ENCODE measurements around the gene BCL2L1. TPM values are rescaled to one million over a fixed set of nuclear protein-coding genes. Genes with fewer than 3 reads are reported as not detected.

The BCL2L1 gene
- total and polyA plus RNA-seq, 5 donors from 2014 or later = 15.5 to 38.1 (median 18.5) TPM

- H3K27me3 Mint-ChIP-seq = no peaks in the 10 kb centered on the region
- H3K4me1 Mint-ChIP-seq = peaks cover 1 to 9% (median 4%) of the 10 kb centered on the region in 4 donors
These were observed 18.1 kb upstream of the BCL2L1 start for GRCh38 chr20:31740656-31741323.

GRCh38 chr20:31740208-31740607, 17.5 kb upstream of the BCL2L1 start:
- DNase-seq = peak in 2 of 3 donors; percentile 29 to 73
- H3K4me1 Mint-ChIP-seq = peaks cover 0 to 5% (median 2%) of the 10 kb centered on the region in 4 donors
- peaks cover 22% of the 10 kb centered on the region for H3K4me1 ChIP-seq (ENCODE audit: control insufficient read depth, insufficient read depth, low read length, poor library complexity, severe bottlenecking)

More at GRCh38 chr20:31740656-31741323, 18.1 kb upstream of the BCL2L1 start:
- H3K9me3 Mint-ChIP-seq = no peaks in the 10 kb centered on the region
- peak overlapping the region; percentile 90 for H3K4me3 ChIP-seq (ENCODE audit: low read depth, low read length)
- no peaks in the 10 kb centered on the region for H3K9me3 ChIP-seq (ENCODE audit: control insufficient read depth in 2 of 2, low read length in 2 of 2)
- no peak for ATAC-seq (ENCODE audit: low read depth in 2 of 2)
- H3K4me1 ChIP-seq (ENCODE audit: control insufficient read depth, insufficient read depth, low read length, poor library complexity, severe bottlenecking) = peaks cover 22% of the 10 kb centered on the region
- no peaks in the 10 kb centered on the region for H3K36me3 Mint-ChIP-seq
- no peaks in the 10 kb centered on the region for H3K27me3 ChIP-seq (ENCODE audit: control insufficient read depth, insufficient read depth, low read length)
- no peak overlapping the region for H3K4me3 Mint-ChIP-seq
- peak overlapping the region; percentile 68 for H3K27ac ChIP-seq (ENCODE audit: insufficient read depth, low read length, poor library complexity, severe bottlenecking)
- H3K36me3 ChIP-seq (ENCODE audit: control insufficient read depth, insufficient read depth, low read length) = no peaks in the 10 kb centered on the region
- no peak overlapping the region for H3K27ac Mint-ChIP-seq
- DNase-seq = no peak

GRCh38 chr20:31739550-31739977, 16.9 kb upstream of the BCL2L1 start:
- Histone ChIP-seq H3K4me1 (ENCODE audit: control insufficient read depth, insufficient read depth, low read length, poor library complexity, severe bottlenecking) (peaks cover 22% of the 10 kb centered on the region), H3K27ac (ENCODE audit: insufficient read depth, low read length, poor library complexity, severe bottlenecking) (peak overlapping the region; percentile 68), H3K27me3 (ENCODE audit: control insufficient read depth, insufficient read depth, low read length) (no peaks in the 10 kb centered on the region), H3K4me3 (ENCODE audit: low read depth, low read length) (peak overlapping the region; percentile 90), H3K9me3 (ENCODE audit: control insufficient read depth in 2 of 2, low read length in 2 of 2) (no peaks in the 10 kb centered on the region), H3K36me3 (ENCODE audit: control insufficient read depth, insufficient read depth, low read length) (no peaks in the 10 kb centered on the region)
- Mint-ChIP-seq H3K9me3 (no peaks in the 10 kb centered on the region), H3K27me3 (no peaks in the 10 kb centered on the region), H3K4me1 (peaks cover 0 to 5% (median 2%) of the 10 kb centered on the region in 4 donors), H3K36me3 (no peaks in the 10 kb centered on the region), H3K4me3 (no peak overlapping the region), H3K27ac (no peak overlapping the region)
- no peak for DNase-seq
- no peak for ATAC-seq (ENCODE audit: low read depth in 2 of 2)

More at GRCh38 chr20:31740208-31740607, 17.5 kb upstream of the BCL2L1 start:
- Mint-ChIP-seq H3K4me3 (no peak overlapping the region), H3K36me3 (no peaks in the 10 kb centered on the region), H3K9me3 (no peaks in the 10 kb centered on the region), H3K27ac (no peak overlapping the region), H3K27me3 (no peaks in the 10 kb centered on the region)
- peak; percentile 11 to 33 for ATAC-seq (ENCODE audit: low read depth in 2 of 2)
- Histone ChIP-seq H3K4me3 (ENCODE audit: low read depth, low read length) (peak overlapping the region; percentile 90), H3K27me3 (ENCODE audit: control insufficient read depth, insufficient read depth, low read length) (no peaks in the 10 kb centered on the region), H3K27ac (ENCODE audit: insufficient read depth, low read length, poor library complexity, severe bottlenecking) (peak overlapping the region; percentile 68), H3K9me3 (ENCODE audit: control insufficient read depth in 2 of 2, low read length in 2 of 2) (no peaks in the 10 kb centered on the region), H3K36me3 (ENCODE audit: control insufficient read depth, insufficient read depth, low read length) (no peaks in the 10 kb centered on the region)

- H3K4me3 Mint-ChIP-seq = no peak within 1 kb of the TSS
These were observed 16.3 kb upstream of the BCL2L1 start, which contains the start of gene TPX2 for GRCh38 chr20:31738729-31739549. TPX2 (plus strand) TSS chr20:31739290; CDS start chr20:31757477, 18,187 bp downstream.

GRCh38 chr20:31731321-31731717, 8.7 kb upstream of the BCL2L1 start:
- Histone ChIP-seq H3K4me3 (ENCODE audit: low read depth, low read length) (no peak overlapping the region), H3K27me3 (ENCODE audit: control insufficient read depth, insufficient read depth, low read length) (no peaks in the 10 kb centered on the region), H3K4me1 (ENCODE audit: control insufficient read depth, insufficient read depth, low read length, poor library complexity, severe bottlenecking) (no peaks in the 10 kb centered on the region), H3K27ac (ENCODE audit: insufficient read depth, low read length, poor library complexity, severe bottlenecking) (no peak overlapping the region), H3K36me3 (ENCODE audit: control insufficient read depth, insufficient read depth, low read length) (no peaks in the 10 kb centered on the region), H3K9me3 (ENCODE audit: control insufficient read depth in 2 of 2, low read length in 2 of 2) (no peaks in the 10 kb centered on the region)
- H3K4me1 Mint-ChIP-seq = no peaks in the 10 kb centered on the region
- no peak overlapping the region for H3K4me3 Mint-ChIP-seq
- no peak overlapping the region for H3K27ac Mint-ChIP-seq
- ATAC-seq (ENCODE audit: low read depth in 2 of 2) (no peak), DNase-seq (no peak)
- no peaks in the 10 kb centered on the region for H3K36me3 Mint-ChIP-seq
- no peaks in the 10 kb centered on the region for H3K9me3 Mint-ChIP-seq
- no peaks in the 10 kb centered on the region for H3K27me3 Mint-ChIP-seq

More at GRCh38 chr20:31738729-31739549, 16.3 kb upstream of the BCL2L1 start, which contains the start of gene TPX2:
- Mint-ChIP-seq H3K27ac (no peak within 1 kb of the TSS), H3K36me3 (no peaks in the 10 kb centered on the region), H3K27me3 (no peaks in the 10 kb centered on the region), H3K4me1 (peaks cover 0 to 5% (median 2%) of the 10 kb centered on the region in 4 donors), H3K9me3 (no peaks in the 10 kb centered on the region)
- Histone ChIP-seq H3K9me3 (ENCODE audit: control insufficient read depth in 2 of 2, low read length in 2 of 2) (no peaks in the 10 kb centered on the region), H3K27ac (ENCODE audit: insufficient read depth, low read length, poor library complexity, severe bottlenecking) (peak within 1 kb of the TSS; percentile 68), H3K4me3 (ENCODE audit: low read depth, low read length) (peak within 1 kb of the TSS; percentile 90), H3K36me3 (ENCODE audit: control insufficient read depth, insufficient read depth, low read length) (no peaks in the 10 kb centered on the region), H3K4me1 (ENCODE audit: control insufficient read depth, insufficient read depth, low read length, poor library complexity, severe bottlenecking) (peaks cover 22% of the 10 kb centered on the region), H3K27me3 (ENCODE audit: control insufficient read depth, insufficient read depth, low read length) (no peaks in the 10 kb centered on the region)
- ATAC-seq (ENCODE audit: low read depth in 2 of 2) (peak; percentile 91 to 94), DNase-seq (peak; percentile 66 to 94 (median 74))

GRCh38 chr20:31723319-31724078, 831 bp upstream of the BCL2L1 start:
- DNase-seq = peak; percentile 98 to 99 (median 98)
- no peaks in the 10 kb centered on the region for H3K27me3 Mint-ChIP-seq
- Histone ChIP-seq H3K27me3 (ENCODE audit: control insufficient read depth, insufficient read depth, low read length) (no peaks in the 10 kb centered on the region), H3K36me3 (ENCODE audit: control insufficient read depth, insufficient read depth, low read length) (no peaks in the 10 kb centered on the region), H3K4me3 (ENCODE audit: low read depth, low read length) (peak overlapping the region; percentile 96), H3K4me1 (ENCODE audit: control insufficient read depth, insufficient read depth, low read length, poor library complexity, severe bottlenecking) (peaks cover 43% of the 10 kb centered on the region), H3K9me3 (ENCODE audit: control insufficient read depth in 2 of 2, low read length in 2 of 2) (no peaks in the 10 kb centered on the region), H3K27ac (ENCODE audit: insufficient read depth, low read length, poor library complexity, severe bottlenecking) (peak overlapping the region; percentile 95)
- H3K27ac Mint-ChIP-seq = peak overlapping the region; percentile 88 to 97 (median 93)
- H3K4me3 Mint-ChIP-seq = peak overlapping the region; percentile 79 to 97 (median 96)
- peak; percentile 92 for ATAC-seq (ENCODE audit: low read depth in 2 of 2)
- H3K9me3 Mint-ChIP-seq = no peaks in the 10 kb centered on the region
- H3K4me1 Mint-ChIP-seq = peaks cover 9 to 40% (median 26%) of the 10 kb centered on the region in 4 donors
- peaks cover 9% of the 10 kb centered on the region for H3K36me3 Mint-ChIP-seq

- Mint-ChIP-seq H3K4me1 (peaks cover 11 to 44% (median 28%) of the 10 kb centered on the region in 4 donors), H3K9me3 (no peaks in the 10 kb centered on the region), H3K36me3 (peaks cover 9% of the 10 kb centered on the region), H3K27ac (peak overlapping the region; percentile 88 to 97 (median 93)), H3K4me3 (peak overlapping the region; percentile 79 to 97 (median 96)), H3K27me3 (no peaks in the 10 kb centered on the region)
- no peaks in the 10 kb centered on the region for H3K27me3 ChIP-seq (ENCODE audit: control insufficient read depth, insufficient read depth, low read length)
- ATAC-seq (ENCODE audit: low read depth in 2 of 2) = no peak
- peaks cover 48% of the 10 kb centered on the region for H3K4me1 ChIP-seq (ENCODE audit: control insufficient read depth, insufficient read depth, low read length, poor library complexity, severe bottlenecking)
- H3K9me3 ChIP-seq (ENCODE audit: control insufficient read depth in 2 of 2, low read length in 2 of 2) = no peaks in the 10 kb centered on the region
- DNase-seq = no peak
- H3K4me3 ChIP-seq (ENCODE audit: low read depth, low read length) = peak overlapping the region; percentile 96
- peak overlapping the region; percentile 95 for H3K27ac ChIP-seq (ENCODE audit: insufficient read depth, low read length, poor library complexity, severe bottlenecking)
- H3K36me3 ChIP-seq (ENCODE audit: control insufficient read depth, insufficient read depth, low read length) = no peaks in the 10 kb centered on the region
These were observed 326 bp upstream of the BCL2L1 start for GRCh38 chr20:31723069-31723318.
